Esophagus muscularis mucosa (tissue), 4 donors: ENCODE measurements around the gene RIN1.

Source experiments
- EP300 ChIP-seq: sonication (generic); formaldehyde crosslinking; IDR thresholded peaks from one replicate; pipeline ENCODE4 v1.6.1; 2017; ENCODE audit warnings: antibody characterized with exemption
- POLR2A ChIP-seq: fragments of 450-650 bp; IDR thresholded peaks from one replicate; pipeline ENCODE4 v1.6.1; 2017; ENCODE audit warnings: antibody characterized with exemption, moderate library complexity, mild to moderate bottlenecking, low read depth
- POLR2AphosphoS5 ChIP-seq, 2 donors: sonication (generic); formaldehyde crosslinking; IDR thresholded peaks; one replicate each; pipeline ENCODE4 v1.6.1; 2017; ENCODE audit warnings: antibody characterized with exemption in 2 of 2
- TF ChIP-seq, protein P1 (sequence below), 3 experiments: fragments of 200-600 bp in 2 of 3; fragments of 450-650 bp in 1 of 3; sonication (generic) in 2 of 3; IDR thresholded peaks; one replicate each; pipeline ENCODE4 v1.5.1; 2017 to 2019; ENCODE audit warnings: antibody characterized with exemption in 3 of 3, mild to moderate bottlenecking in 2 of 3, moderate library complexity in 1 of 3

DNA sequence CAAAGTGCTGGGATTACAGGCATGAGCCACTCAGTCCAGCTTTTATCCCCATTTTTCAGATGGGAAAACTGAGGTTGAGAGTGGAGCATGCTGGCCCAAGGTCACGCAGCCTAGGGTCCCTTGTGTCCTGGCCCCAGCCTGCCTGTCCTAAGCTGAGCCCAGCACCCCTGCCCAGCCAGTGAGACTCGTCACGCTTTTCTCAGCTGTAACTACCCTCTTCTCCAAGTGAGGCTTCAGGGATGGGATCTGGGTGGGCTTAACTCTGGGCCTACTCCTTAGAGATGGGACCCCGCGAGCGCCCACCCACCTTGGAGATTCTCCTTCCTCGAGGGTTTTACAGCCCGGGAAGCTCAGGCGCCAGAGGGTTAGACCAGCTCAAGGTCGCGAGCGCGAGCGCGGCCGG, 44.9 kb downstream of the RIN1 start:
- TF ChIP-seq, protein P1, sequence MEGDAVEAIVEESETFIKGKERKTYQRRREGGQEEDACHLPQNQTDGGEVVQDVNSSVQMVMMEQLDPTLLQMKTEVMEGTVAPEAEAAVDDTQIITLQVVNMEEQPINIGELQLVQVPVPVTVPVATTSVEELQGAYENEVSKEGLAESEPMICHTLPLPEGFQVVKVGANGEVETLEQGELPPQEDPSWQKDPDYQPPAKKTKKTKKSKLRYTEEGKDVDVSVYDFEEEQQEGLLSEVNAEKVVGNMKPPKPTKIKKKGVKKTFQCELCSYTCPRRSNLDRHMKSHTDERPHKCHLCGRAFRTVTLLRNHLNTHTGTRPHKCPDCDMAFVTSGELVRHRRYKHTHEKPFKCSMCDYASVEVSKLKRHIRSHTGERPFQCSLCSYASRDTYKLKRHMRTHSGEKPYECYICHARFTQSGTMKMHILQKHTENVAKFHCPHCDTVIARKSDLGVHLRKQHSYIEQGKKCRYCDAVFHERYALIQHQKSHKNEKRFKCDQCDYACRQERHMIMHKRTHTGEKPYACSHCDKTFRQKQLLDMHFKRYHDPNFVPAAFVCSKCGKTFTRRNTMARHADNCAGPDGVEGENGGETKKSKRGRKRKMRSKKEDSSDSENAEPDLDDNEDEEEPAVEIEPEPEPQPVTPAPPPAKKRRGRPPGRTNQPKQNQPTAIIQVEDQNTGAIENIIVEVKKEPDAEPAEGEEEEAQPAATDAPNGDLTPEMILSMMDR (IDR thresholded peaks at IDR 0.05) = no peak
- TF ChIP-seq POLR2AphosphoS5 (IDR thresholded peaks at IDR 0.05) (no peak), POLR2A (no peak), EP300 (no peak)
